HG03565 (cell line): ENCODE measurements around the gene AMN.

ENCODE experiments used
- ATAC-seq: cut with Tn5 transposase; IDR thresholded peaks from one replicate; pipeline ENCODE4 v1.9.1; 2021; ENCODE audit warnings: mild to moderate bottlenecking, moderate library complexity; ENCODE audit not compliant: unreplicated experiment

Gene AMN

GRCh38 chr14:102927346-102927877 lies 4.9 kb downstream of the AMN start:
- no peak for ATAC-seq

DNA sequence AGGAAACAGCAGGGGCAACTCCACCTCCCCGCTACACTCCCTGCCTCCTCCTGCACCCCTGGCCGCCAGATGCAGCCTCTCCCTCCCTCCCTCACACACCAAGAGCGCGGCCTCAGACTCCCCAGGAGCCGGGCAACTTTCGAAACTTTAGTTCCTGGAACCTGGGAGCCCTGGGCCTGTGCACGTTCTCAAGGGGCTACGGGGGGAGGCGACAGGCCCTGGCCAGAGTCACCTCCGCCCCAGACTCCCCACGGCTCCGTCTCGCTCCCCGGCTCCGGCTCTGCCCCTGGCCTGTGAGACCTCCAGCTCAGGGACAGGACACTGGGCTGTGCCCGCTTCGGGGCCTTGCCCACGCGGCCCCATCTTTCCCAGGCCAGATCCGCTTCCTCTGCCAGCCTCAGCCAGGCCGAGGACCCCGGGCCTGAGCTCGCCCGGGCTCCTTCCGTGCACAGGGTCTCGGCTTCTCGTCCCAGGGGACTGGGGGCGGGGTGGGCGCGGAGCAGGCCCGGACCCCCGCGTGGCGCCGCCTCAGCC lies 5.5 kb downstream of the AMN start:
- no peak for ATAC-seq

DNA sequence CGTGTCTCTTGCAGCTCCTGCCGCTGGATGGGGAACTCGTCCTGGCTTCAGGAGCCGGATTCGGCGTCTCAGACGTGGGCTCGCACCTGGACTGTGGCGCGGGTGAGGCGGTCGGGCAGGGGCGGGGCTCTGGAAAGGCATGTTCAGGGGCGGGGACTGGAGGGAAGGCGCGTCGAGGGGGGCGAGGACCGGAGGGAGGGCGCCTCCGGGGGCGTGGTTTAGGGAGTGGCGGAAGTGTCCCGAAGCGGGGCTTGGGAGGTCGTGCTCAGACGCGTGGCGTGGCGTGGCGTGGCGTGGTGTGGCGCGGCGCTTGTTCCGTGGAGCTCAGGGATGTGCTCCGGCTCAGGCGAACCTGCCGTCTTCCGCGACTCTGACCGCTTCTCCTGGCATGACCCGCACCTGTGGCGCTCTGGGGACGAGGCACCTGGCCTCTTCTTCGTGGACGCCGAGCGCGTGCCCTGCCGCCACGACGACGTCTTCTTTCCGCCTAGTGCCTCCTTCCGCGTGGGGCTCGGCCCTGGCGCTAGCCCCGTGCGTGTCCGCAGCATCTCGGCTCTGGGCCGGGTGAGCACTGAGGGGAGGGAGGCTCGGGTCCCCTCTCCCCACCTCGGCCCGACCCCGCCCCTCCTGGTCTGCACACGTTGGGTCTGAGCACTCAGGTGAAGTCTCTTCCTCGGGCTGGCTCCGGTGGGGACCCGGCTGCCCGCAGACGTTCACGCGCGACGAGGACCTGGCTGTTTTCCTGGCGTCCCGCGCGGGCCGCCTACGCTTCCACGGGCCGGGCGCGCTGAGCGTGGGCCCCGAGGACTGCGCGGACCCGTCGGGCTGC lies 6.2 kb downstream of the AMN start:
- ATAC-seq = no peak

- ATAC-seq = no peak
Measured at GRCh38 chr14:102929241-102930137, 7.0 kb downstream of the AMN start.

- no peak for ATAC-seq
Measured at GRCh38 chr14:102930138-102930752, 7.8 kb downstream of the AMN start.

- ATAC-seq = no peak
Measured at GRCh38 chr14:102930753-102931579, 8.5 kb downstream of the AMN start.

- ATAC-seq = no peak
Measured at GRCh38 chr14:102931580-102932285, 9.3 kb downstream of the AMN start.

GRCh38 chr14:102932484-102933248 lies 10.2 kb downstream of the AMN start:
- ATAC-seq = no peak

DNA sequence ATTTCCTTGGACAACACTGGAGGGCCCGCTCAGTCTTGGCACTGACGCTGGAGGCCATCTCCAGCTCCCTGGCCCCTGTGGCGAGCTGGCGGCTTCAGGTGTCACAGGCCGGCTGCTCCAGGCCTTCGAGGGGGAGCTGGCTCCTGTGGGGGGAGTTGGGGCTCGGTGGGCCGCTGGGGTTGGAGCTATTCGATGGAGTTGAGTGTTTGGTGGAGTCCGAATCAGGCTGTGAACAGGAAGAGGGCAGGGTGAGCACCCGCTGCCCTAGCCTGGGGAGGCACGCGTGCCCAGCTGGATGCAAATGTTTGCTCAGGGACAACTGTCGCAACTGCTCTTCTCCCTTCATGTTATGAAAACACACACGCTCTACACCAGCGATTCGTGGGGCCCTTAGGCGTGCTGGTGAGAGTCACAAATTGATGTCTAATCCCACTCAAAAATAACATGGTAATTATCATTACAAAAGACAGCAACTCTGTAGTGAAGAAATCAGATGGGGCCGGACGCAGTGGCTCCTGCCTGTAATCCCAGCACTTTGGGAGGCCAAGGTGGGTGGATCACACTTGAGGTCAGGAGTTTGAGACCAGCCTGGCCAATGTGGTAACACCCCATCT lies 11.3 kb downstream of the AMN start:
- ATAC-seq = no peak

DNA sequence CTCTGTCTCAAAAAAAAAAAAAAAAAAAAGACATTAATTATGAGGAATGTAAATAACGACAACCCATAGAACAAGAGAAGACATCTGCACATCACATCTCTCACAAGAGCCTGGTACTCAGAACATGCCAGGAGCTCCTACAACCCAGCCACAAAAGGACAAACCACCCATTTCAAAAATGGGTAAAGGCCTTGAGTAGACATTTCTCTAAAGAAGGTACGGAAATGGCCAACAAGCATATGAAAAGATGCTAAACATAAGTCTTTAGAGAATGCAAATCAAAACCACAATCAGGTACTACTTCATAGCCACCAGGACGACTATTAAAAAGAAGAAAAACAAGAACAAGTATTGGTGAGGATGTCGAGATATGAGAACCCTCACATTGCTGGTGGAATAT lies 13.3 kb downstream of the AMN start:
- no peak for ATAC-seq

GRCh38 chr14:102937331-102938175 lies 15.1 kb downstream of the AMN start:
- no peak for ATAC-seq

GRCh38 chr14:102938191-102938590 lies 15.7 kb downstream of the AMN start:
- ATAC-seq = no peak

DNA sequence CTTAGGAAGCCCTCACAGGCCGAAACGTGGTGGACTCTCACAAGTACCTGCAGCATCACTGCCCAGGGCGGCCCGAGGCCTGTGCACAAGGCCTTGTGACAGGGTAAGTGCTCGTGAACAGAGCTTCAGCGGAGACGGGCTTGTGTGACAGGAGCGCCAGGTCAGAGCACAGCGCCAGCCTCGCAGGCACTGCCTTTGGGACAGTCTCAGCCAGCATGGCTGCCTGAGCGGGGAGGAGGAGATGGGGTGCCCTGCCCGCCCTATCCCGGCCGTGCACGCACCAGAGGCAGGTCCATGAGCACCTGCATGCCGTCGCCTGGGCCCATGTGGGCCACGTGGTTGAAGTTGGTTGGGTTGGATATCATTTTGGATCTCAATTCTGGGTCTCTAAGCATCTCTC lies 16.9 kb downstream of the AMN start:
- ATAC-seq = no peak

DNA sequence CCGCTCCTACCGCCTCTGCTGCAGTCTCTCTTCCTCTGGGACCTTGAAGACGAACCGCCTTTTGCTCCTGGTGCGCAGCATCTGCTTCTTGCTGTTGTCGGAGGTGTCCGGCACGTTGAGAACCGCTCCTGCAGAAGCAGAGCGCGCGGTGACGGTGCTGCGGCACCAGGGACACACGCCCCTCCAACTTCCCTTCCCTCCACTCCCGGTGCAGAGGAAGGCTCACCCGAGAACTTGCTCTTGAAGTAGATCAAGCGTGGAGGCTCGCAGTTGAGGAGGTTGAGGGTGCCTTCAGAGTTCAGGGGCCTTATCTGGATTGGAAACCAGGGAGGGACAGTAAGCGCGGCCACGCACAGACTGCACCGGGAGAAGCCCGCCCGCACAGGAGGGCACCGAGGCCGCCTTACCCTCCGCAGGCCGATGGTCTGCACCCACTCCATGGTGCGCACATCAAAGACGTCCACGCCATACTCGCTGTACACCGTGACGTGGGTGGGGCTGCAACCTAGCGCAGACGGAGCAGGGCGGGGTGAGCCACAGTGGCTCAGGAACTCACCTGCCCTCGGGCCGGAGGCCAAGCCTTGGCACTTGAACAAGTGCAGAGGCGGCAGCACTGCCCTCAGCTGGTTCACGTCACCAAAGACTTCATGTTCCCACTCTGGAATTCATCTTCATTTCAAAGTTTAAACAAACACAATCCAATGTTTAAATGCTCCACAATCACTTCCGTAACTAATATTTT lies 17.5 kb downstream of the AMN start:
- no peak for ATAC-seq

DNA sequence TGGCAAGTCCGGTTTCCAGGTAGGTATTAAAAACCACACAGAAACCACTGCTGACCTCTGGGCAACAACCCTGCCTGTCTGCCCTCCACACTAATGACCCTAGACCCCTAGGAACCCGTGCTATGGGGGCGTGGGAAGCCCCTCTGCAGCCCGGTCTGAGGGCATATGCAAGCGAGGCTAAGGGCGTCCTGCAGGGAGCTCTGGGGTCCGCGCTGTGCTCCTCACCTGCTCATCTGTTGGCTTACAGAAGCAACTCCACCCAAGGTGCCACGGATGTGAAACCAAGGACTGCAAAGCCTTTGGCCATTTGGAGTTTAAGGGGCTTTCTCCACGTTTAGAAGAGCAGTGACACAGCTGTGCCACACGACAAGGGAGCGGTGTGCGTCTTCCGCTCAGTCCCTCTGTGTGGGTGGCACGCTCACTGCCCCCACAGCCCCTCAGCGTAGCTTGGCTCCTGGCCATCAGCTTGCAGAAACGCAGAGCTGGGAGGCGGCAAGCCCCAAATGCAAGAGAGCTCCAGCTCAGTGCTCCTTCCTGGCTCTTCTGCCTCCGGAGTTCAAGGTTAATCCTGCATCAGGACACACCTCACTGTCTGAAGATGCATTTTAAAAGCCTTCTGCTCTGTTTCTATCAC lies 18.4 kb downstream of the AMN start:
- ATAC-seq = no peak

- no peak for ATAC-seq
Measured at GRCh38 chr14:102941419-102942011, 19.1 kb downstream of the AMN start.
